Effector memory CD8-positive, alpha-beta T cell (primary cell): ENCODE results near the gene SEC22A.

Source experiments
- ATAC-seq: fragments of 150-1000 bp; cut with Tn5 transposase; replicated peaks from 2 replicates; pipeline ENCODE4 v1.10.0; 2021; ENCODE audit warnings: mild to moderate bottlenecking, moderate library complexity
- DNase-seq, 3 experiments: peaks; one replicate each; pipeline ENCODE4 v3.0.0; 2021
- H3K27ac Mint-ChIP-seq, 2 donors: one replicate each; pipeline ENCODE4 v1.8.0; 2022; ENCODE audit warnings: mild to moderate bottlenecking in 2 of 2, mixed read lengths in 2 of 2, moderate library complexity in 2 of 2
- H3K27me3 Mint-ChIP-seq, 2 donors: one replicate each; pipeline ENCODE4 v1.8.0; 2022; ENCODE audit warnings: mixed read lengths in 2 of 2
- H3K36me3 Mint-ChIP-seq: one replicate; pipeline ENCODE4 v1.8.0; 2022; ENCODE audit warnings: mild to moderate bottlenecking, moderate library complexity, mixed read lengths; ENCODE audit not compliant: insufficient read depth
- H3K4me1 Mint-ChIP-seq, 2 donors: one replicate each; pipeline ENCODE4 v1.8.0; 2022; ENCODE audit warnings: low read depth in 2 of 2, mixed read lengths in 2 of 2
- H3K4me3 Mint-ChIP-seq, 2 donors: one replicate each; pipeline ENCODE4 v1.8.0; 2022; ENCODE audit warnings: mild to moderate bottlenecking in 2 of 2, mixed read lengths in 2 of 2, moderate library complexity in 2 of 2
- H3K9me3 Mint-ChIP-seq, 2 donors: one replicate each; pipeline ENCODE4 v1.8.0; 2022; ENCODE audit warnings: mixed read lengths in 2 of 2

The SEC22A gene

GRCh38 chr3:123289391-123290106, 87.8 kb downstream of the SEC22A start:
- Mint-ChIP-seq H3K36me3 (no peaks in the 10 kb centered on the region), H3K4me1 (no peaks in the 10 kb centered on the region), H3K9me3 (peaks cover 0 to 2% of the 10 kb centered on the region in 2 donors), H3K27me3 (peaks cover 23 to 37% of the 10 kb centered on the region in 2 donors), H3K4me3 (no peak overlapping the region), H3K27ac (no peak overlapping the region)
- ATAC-seq (no peak), DNase-seq (no peak)

GRCh38 chr3:123290107-123290930, 88.6 kb downstream of the SEC22A start:
- Mint-ChIP-seq H3K9me3 (peaks cover 0 to 2% of the 10 kb centered on the region in 2 donors), H3K36me3 (no peaks in the 10 kb centered on the region), H3K4me3 (no peak overlapping the region), H3K27ac (no peak overlapping the region), H3K27me3 (peaks cover 27 to 45% of the 10 kb centered on the region in 2 donors), H3K4me1 (no peaks in the 10 kb centered on the region)
- no peak for DNase-seq
- no peak for ATAC-seq

GRCh38 chr3:123290962-123291361, 89.2 kb downstream of the SEC22A start:
- peaks cover 33 to 51% of the 10 kb centered on the region in 2 donors for H3K27me3 Mint-ChIP-seq
- H3K4me1 Mint-ChIP-seq: no peaks in the 10 kb centered on the region
- no peak overlapping the region for H3K27ac Mint-ChIP-seq
- H3K36me3 Mint-ChIP-seq: no peaks in the 10 kb centered on the region
- peaks cover 0 to 2% of the 10 kb centered on the region in 2 donors for H3K9me3 Mint-ChIP-seq
- no peak for DNase-seq
- no peak overlapping the region for H3K4me3 Mint-ChIP-seq
- ATAC-seq: no peak

GRCh38 chr3:123291404-123291803, 89.7 kb downstream of the SEC22A start:
- no peak overlapping the region for H3K4me3 Mint-ChIP-seq
- H3K36me3 Mint-ChIP-seq: no peaks in the 10 kb centered on the region
- ATAC-seq (no peak), DNase-seq (no peak)
- H3K4me1 Mint-ChIP-seq: no peaks in the 10 kb centered on the region
- H3K9me3 Mint-ChIP-seq: peaks cover 0 to 2% of the 10 kb centered on the region in 2 donors
- H3K27me3 Mint-ChIP-seq: peaks cover 37 to 56% of the 10 kb centered on the region in 2 donors
- no peak overlapping the region for H3K27ac Mint-ChIP-seq

- ATAC-seq (no peak), DNase-seq (no peak)
- H3K4me1 Mint-ChIP-seq: no peaks in the 10 kb centered on the region
- H3K27ac Mint-ChIP-seq: no peak overlapping the region
- H3K4me3 Mint-ChIP-seq: no peak overlapping the region
- peaks cover 33 to 66% of the 10 kb centered on the region in 2 donors for H3K27me3 Mint-ChIP-seq
- H3K9me3 Mint-ChIP-seq: no peaks in the 10 kb centered on the region
- no peaks in the 10 kb centered on the region for H3K36me3 Mint-ChIP-seq
Measured at GRCh38 chr3:123292321-123293310, 90.9 kb downstream of the SEC22A start.

GRCh38 chr3:123294296-123294938, 92.7 kb downstream of the SEC22A start:
- DNase-seq: no peak
- Mint-ChIP-seq H3K27me3 (peaks cover 33 to 69% of the 10 kb centered on the region in 2 donors), H3K36me3 (no peaks in the 10 kb centered on the region)

GRCh38 chr3:123295171-123295900, 93.6 kb downstream of the SEC22A start:
- H3K4me1 Mint-ChIP-seq: no peaks in the 10 kb centered on the region

More at GRCh38 chr3:123294296-123294938, 92.7 kb downstream of the SEC22A start:
- no peak overlapping the region for H3K27ac Mint-ChIP-seq
- no peaks in the 10 kb centered on the region for H3K4me1 Mint-ChIP-seq
- H3K4me3 Mint-ChIP-seq: no peak overlapping the region
- ATAC-seq: no peak
- H3K9me3 Mint-ChIP-seq: no peaks in the 10 kb centered on the region

GRCh38 chr3:123295901-123296250, 94.1 kb downstream of the SEC22A start:
- H3K27me3 Mint-ChIP-seq: peaks cover 24 to 62% of the 10 kb centered on the region in 2 donors
- DNase-seq: no peak
- no peak overlapping the region for H3K27ac Mint-ChIP-seq
- no peaks in the 10 kb centered on the region for H3K4me1 Mint-ChIP-seq
- H3K4me3 Mint-ChIP-seq: no peak overlapping the region
- H3K9me3 Mint-ChIP-seq: no peaks in the 10 kb centered on the region
- no peak for ATAC-seq
- H3K36me3 Mint-ChIP-seq: no peaks in the 10 kb centered on the region

More at GRCh38 chr3:123295171-123295900, 93.6 kb downstream of the SEC22A start:
- H3K27ac Mint-ChIP-seq: no peak overlapping the region
- H3K9me3 Mint-ChIP-seq: no peaks in the 10 kb centered on the region
- H3K36me3 Mint-ChIP-seq: no peaks in the 10 kb centered on the region
- H3K4me3 Mint-ChIP-seq: no peak overlapping the region
- ATAC-seq (no peak), DNase-seq (no peak)
- peaks cover 25 to 68% of the 10 kb centered on the region in 2 donors for H3K27me3 Mint-ChIP-seq

- Mint-ChIP-seq H3K27ac (no peak overlapping the region), H3K36me3 (no peaks in the 10 kb centered on the region), H3K4me3 (no peak overlapping the region), H3K9me3 (no peaks in the 10 kb centered on the region), H3K4me1 (no peaks in the 10 kb centered on the region), H3K27me3 (peaks cover 24 to 59% of the 10 kb centered on the region in 2 donors)
- DNase-seq (no peak), ATAC-seq (no peak)
Measured at GRCh38 chr3:123296261-123296660, 94.5 kb downstream of the SEC22A start.

GRCh38 chr3:123296836-123297626, 95.3 kb downstream of the SEC22A start:
- no peak for ATAC-seq
- Mint-ChIP-seq H3K36me3 (no peaks in the 10 kb centered on the region), H3K4me3 (no peak overlapping the region), H3K27me3 (peaks cover 24 to 57% of the 10 kb centered on the region in 2 donors), H3K9me3 (no peaks in the 10 kb centered on the region), H3K27ac (no peak overlapping the region), H3K4me1 (no peaks in the 10 kb centered on the region)
- DNase-seq: no peak

- no peaks in the 10 kb centered on the region for H3K9me3 Mint-ChIP-seq
- DNase-seq (no peak), ATAC-seq (no peak)
- no peaks in the 10 kb centered on the region for H3K4me1 Mint-ChIP-seq
- no peak overlapping the region for H3K27ac Mint-ChIP-seq
- peaks cover 24 to 61% of the 10 kb centered on the region in 2 donors for H3K27me3 Mint-ChIP-seq
- H3K36me3 Mint-ChIP-seq: no peaks in the 10 kb centered on the region
- no peak overlapping the region for H3K4me3 Mint-ChIP-seq
Measured at GRCh38 chr3:123297627-123297899, 95.8 kb downstream of the SEC22A start.

GRCh38 chr3:123298903-123299302, 97.2 kb downstream of the SEC22A start:
- Mint-ChIP-seq H3K27me3 (peaks cover 29 to 61% of the 10 kb centered on the region in 2 donors), H3K9me3 (no peaks in the 10 kb centered on the region), H3K27ac (no peak overlapping the region), H3K4me1 (peaks cover 0 to 3% of the 10 kb centered on the region in 2 donors), H3K36me3 (no peaks in the 10 kb centered on the region), H3K4me3 (no peak overlapping the region)
- DNase-seq: no peak
- no peak for ATAC-seq
